ENCODE measurements around the gene BCAP31. TPM values are rescaled to one million over a fixed set of nuclear protein-coding genes. Genes with fewer than 3 reads are reported as not detected.

BCAP31 gene
- total RNA-seq, 1 experiment from 2014 or later, result 235 TPM

GRCh38 chrX:153690466-153690865 is 33.7 kb downstream of the BCAP31 start:
- Histone ChIP-seq H3K4me1 (ENCODE audit: insufficient read depth, low read length, poor library complexity, severe bottlenecking) (peaks cover 5% of the 10 kb centered on the region), H3K27ac (ENCODE audit: low read depth, low read length, poor library complexity, severe bottlenecking) (no peak overlapping the region), H3K36me3 (ENCODE audit: insufficient read depth, low read length, poor library complexity, severe bottlenecking) (no peaks in the 10 kb centered on the region), H3K9me3 (ENCODE audit: low read depth, low read length, poor library complexity, severe bottlenecking) (no peaks in the 10 kb centered on the region), H3K27me3 (replicated peaks; ENCODE audit: insufficient read depth, low read depth, low read length, poor library complexity) (no peaks in the 10 kb centered on the region), H3K4me3 (ENCODE audit: low read depth, low read length, poor library complexity, severe bottlenecking) (no peak overlapping the region)
- BruUV-seq (replicated peaks), result no TSS peak
- intact Hi-C loops (cut with micrococcal nuclease; ENCODE audit: unreplicated experiment), result no loop called here
- ChIA-PET CTCF (no interaction called here), POLR2A (ENCODE audit: low non-redundant PET) (no interaction called here)
- TF ChIP-seq CTCF (conservative IDR thresholded peaks at IDR 0.05; ENCODE audit: low read depth, low read length), result no peak
- no peak for TF ChIP-seq EZH2 (IDR thresholded peaks at IDR 0.05; ENCODE audit: borderline replicate concordance, low read depth, low read length, poor library complexity, severe bottlenecking)
- DNase-seq (ENCODE audit: low spot score), result no peak

- no peak overlapping the region for H3K27ac ChIP-seq (ENCODE audit: low read depth, low read length, poor library complexity, severe bottlenecking)
- H3K9me3 ChIP-seq (ENCODE audit: low read depth, low read length, poor library complexity, severe bottlenecking), result no peaks in the 10 kb centered on the region
- no peak for DNase-seq (ENCODE audit: low spot score)
- H3K4me3 ChIP-seq (ENCODE audit: low read depth, low read length, poor library complexity, severe bottlenecking), result no peak overlapping the region
- no peaks in the 10 kb centered on the region for H3K27me3 ChIP-seq (replicated peaks; ENCODE audit: insufficient read depth, low read depth, low read length, poor library complexity)
- H3K36me3 ChIP-seq (ENCODE audit: insufficient read depth, low read length, poor library complexity, severe bottlenecking), result no peaks in the 10 kb centered on the region
- ChIA-PET CTCF (no interaction called here), POLR2A (ENCODE audit: low non-redundant PET) (no interaction called here)
- TSS peak; percentile 35 for BruUV-seq (replicated peaks)
- TF ChIP-seq CTCF (conservative IDR thresholded peaks at IDR 0.05; ENCODE audit: low read depth, low read length), result no peak
- no peak for TF ChIP-seq EZH2 (IDR thresholded peaks at IDR 0.05; ENCODE audit: borderline replicate concordance, low read depth, low read length, poor library complexity, severe bottlenecking)
- peaks cover 5% of the 10 kb centered on the region for H3K4me1 ChIP-seq (ENCODE audit: insufficient read depth, low read length, poor library complexity, severe bottlenecking)
- intact Hi-C loops (cut with micrococcal nuclease; ENCODE audit: unreplicated experiment), result no loop called here
These were observed 34.3 kb downstream of the BCAP31 start for GRCh38 chrX:153689654-153690465.

- DNase-seq (ENCODE audit: low spot score), result no peak
- CTCF ChIA-PET, result no interaction called here
These were observed 35.1 kb downstream of the BCAP31 start for GRCh38 chrX:153688911-153689590.

More at GRCh38 chrX:153688911-153689590, 35.1 kb downstream of the BCAP31 start:
- POLR2A ChIA-PET (ENCODE audit: low non-redundant PET), result no interaction called here
- peak overlapping the region; percentile 46 for H3K4me3 ChIP-seq (ENCODE audit: low read depth, low read length, poor library complexity, severe bottlenecking)
- H3K9me3 ChIP-seq (ENCODE audit: low read depth, low read length, poor library complexity, severe bottlenecking), result no peaks in the 10 kb centered on the region
- no peak overlapping the region for H3K27ac ChIP-seq (ENCODE audit: low read depth, low read length, poor library complexity, severe bottlenecking)
- peaks cover 5% of the 10 kb centered on the region for H3K4me1 ChIP-seq (ENCODE audit: insufficient read depth, low read length, poor library complexity, severe bottlenecking)
- H3K36me3 ChIP-seq (ENCODE audit: insufficient read depth, low read length, poor library complexity, severe bottlenecking), result no peaks in the 10 kb centered on the region
- no peaks in the 10 kb centered on the region for H3K27me3 ChIP-seq (replicated peaks; ENCODE audit: insufficient read depth, low read depth, low read length, poor library complexity)
- intact Hi-C loops (cut with micrococcal nuclease; ENCODE audit: unreplicated experiment), result no loop called here
- TF ChIP-seq EZH2 (IDR thresholded peaks at IDR 0.05; ENCODE audit: borderline replicate concordance, low read depth, low read length, poor library complexity, severe bottlenecking), result no peak
- BruUV-seq (replicated peaks), result no TSS peak
